WTC11 (cell line): Measurements from ENCODE around the gene NDRG3. TPM values are rescaled to one million over a fixed set of nuclear protein-coding genes. Genes with fewer than 3 reads are reported as not detected.

ENCODE experiments used
- ATAC-seq: fragments of 200-7000 bp; cut with Tn5 transposase; 2 replicates; pipeline ENCODE4 v1.10.0; 2021; ENCODE audit warnings: mild to moderate bottlenecking, moderate library complexity
- CTCF ChIA-PET: fragments of 300-600 bp; sonication (Branson Sonifier 250); formaldehyde crosslinking; loops from one replicate; lab custom pipeline; 2021; ENCODE audit warnings: antibody characterized with exemption; lab: Charles Lee
- POLR2A ChIA-PET: fragments of 350-600 bp; sonication (Branson Sonifier 250); formaldehyde crosslinking; loops from one replicate; lab custom pipeline; 2021; ENCODE audit warnings: antibody characterized with exemption; lab: Charles Lee
- DNase-seq: peaks from one replicate; pipeline ENCODE4 v3.0.0; 2021; ENCODE audit warnings: low spot score
- H3K27ac Mint-ChIP-seq: 2 replicates; pipeline ENCODE4 v1.8.0; 2021; ENCODE audit warnings: mixed read lengths
- H3K27me3 Mint-ChIP-seq: 2 replicates; pipeline ENCODE4 v1.8.0; 2021; ENCODE audit warnings: low read depth, mild to moderate bottlenecking, moderate library complexity, mixed read lengths
- H3K36me3 Mint-ChIP-seq: 2 replicates; pipeline ENCODE4 v1.8.0; 2021; ENCODE audit warnings: mixed read lengths
- H3K4me1 Mint-ChIP-seq: 2 replicates; pipeline ENCODE4 v1.8.0; 2022; ENCODE audit warnings: mixed read lengths
- H3K4me3 Mint-ChIP-seq: 2 replicates; pipeline ENCODE4 v1.8.0; 2021; ENCODE audit warnings: mild to moderate bottlenecking, moderate library complexity, mixed read lengths
- H3K9me3 Mint-ChIP-seq: 2 replicates; pipeline ENCODE4 v1.8.0; 2021; ENCODE audit warnings: mixed read lengths
- AR ChIP-seq: fragments of 250-450 bp; sonication (Bioruptor Pico); IDR thresholded peaks from 2 replicates; pipeline ENCODE4 v1.9.0; 2021; ENCODE audit warnings: mild to moderate bottlenecking
- E2F4 ChIP-seq: sonication (generic); formaldehyde crosslinking; IDR thresholded peaks from 2 replicates; pipeline ENCODE4 v1.8.1; 2022; ENCODE audit warnings: low read depth, mild to moderate bottlenecking, moderate library complexity, missing genetic modification reagents, borderline replicate concordance
- ERG ChIP-seq: fragments of 250-450 bp; sonication (Bioruptor Pico); IDR thresholded peaks from 2 replicates; pipeline ENCODE4 v1.8.0; 2021; ENCODE audit warnings: mild to moderate bottlenecking
- ESRRA ChIP-seq: sonication (generic); formaldehyde crosslinking; IDR thresholded peaks from 2 replicates; pipeline ENCODE4 v1.8.1; 2022; ENCODE audit warnings: mild to moderate bottlenecking, missing genetic modification reagents, borderline replicate concordance
- FOXP1 ChIP-seq: sonication (generic); formaldehyde crosslinking; IDR thresholded peaks from 2 replicates; pipeline ENCODE4 v1.8.0; 2022; ENCODE audit warnings: missing genetic modification reagents, mild to moderate bottlenecking, moderate library complexity, borderline replicate concordance
- HMGXB4 ChIP-seq: sonication (generic); formaldehyde crosslinking; IDR thresholded peaks from 2 replicates; pipeline ENCODE4 v1.8.1; 2023; ENCODE audit warnings: mild to moderate bottlenecking, moderate library complexity, missing genetic modification reagents
- IRF2 ChIP-seq: sonication (generic); formaldehyde crosslinking; IDR thresholded peaks from 2 replicates; pipeline ENCODE4 v1.8.0; 2022; ENCODE audit warnings: low read depth, missing genetic modification reagents, borderline replicate concordance
- JUN ChIP-seq: sonication (generic); formaldehyde crosslinking; IDR thresholded peaks from 2 replicates; pipeline ENCODE4 v1.8.0; 2023; ENCODE audit warnings: mild to moderate bottlenecking, missing genetic modification reagents
- MLX ChIP-seq: sonication (generic); formaldehyde crosslinking; IDR thresholded peaks from 2 replicates; pipeline ENCODE4 v1.8.1; 2023; ENCODE audit warnings: mild to moderate bottlenecking, missing genetic modification reagents, moderate library complexity
- NFYB ChIP-seq: sonication (generic); formaldehyde crosslinking; conservative IDR thresholded peaks from 2 replicates; pipeline ENCODE4 v1.8.0; 2022; ENCODE audit warnings: low read depth, missing genetic modification reagents
- PREB ChIP-seq: sonication (generic); formaldehyde crosslinking; IDR thresholded peaks from 2 replicates; pipeline ENCODE4 v1.8.1; 2022; ENCODE audit warnings: mild to moderate bottlenecking, missing genetic modification reagents, moderate library complexity, borderline replicate concordance
- RORB ChIP-seq: fragments of 250-450 bp; sonication (Bioruptor Pico); IDR thresholded peaks from 2 replicates; pipeline ENCODE4 v1.9.0; 2021; ENCODE audit warnings: mild to moderate bottlenecking
- TEAD1 ChIP-seq: sonication (generic); formaldehyde crosslinking; IDR thresholded peaks from 2 replicates; pipeline ENCODE4 v1.8.0; 2022; ENCODE audit warnings: mild to moderate bottlenecking, missing genetic modification reagents
- ZNF121 ChIP-seq: sonication (generic); formaldehyde crosslinking; IDR thresholded peaks from 2 replicates; pipeline ENCODE4 v1.8.0; 2023; ENCODE audit warnings: missing genetic modification reagents
- ZNF317 ChIP-seq: sonication (generic); formaldehyde crosslinking; IDR thresholded peaks from 2 replicates; pipeline ENCODE4 v1.8.1; 2023; ENCODE audit warnings: low read depth, mild to moderate bottlenecking, moderate library complexity, missing genetic modification reagents, borderline replicate concordance
- ZNF396 ChIP-seq: fragments of 250-450 bp; sonication (Bioruptor Pico); IDR thresholded peaks from 2 replicates; pipeline ENCODE4 v1.8.0; 2021; ENCODE audit warnings: mild to moderate bottlenecking, moderate library complexity, borderline replicate concordance
- ZNF532 ChIP-seq: fragments of 250-450 bp; sonication (Bioruptor Pico); IDR thresholded peaks from 2 replicates; pipeline ENCODE4 v1.9.0; 2021; ENCODE audit warnings: mild to moderate bottlenecking, borderline replicate concordance
- ZNF671 ChIP-seq: fragments of 250-450 bp; sonication (Bioruptor Pico); IDR thresholded peaks from 2 replicates; pipeline ENCODE4 v1.8.0; 2021; ENCODE audit warnings: mild to moderate bottlenecking
- total RNA-seq: library from RNA; stranded (reverse); gene quantifications from 3 replicates; pipeline ENCODE4 v1.2.3, GENCODE V29; 2021

Gene NDRG3
- total RNA-seq, 1 experiment from 2014 or later = 27.0 TPM

GRCh38 chr20:36687850-36688249, 58.0 kb downstream of the NDRG3 start:
- H3K4me3 Mint-ChIP-seq = no peak overlapping the region
- H3K9me3 Mint-ChIP-seq = no peaks in the 10 kb centered on the region
- no peaks in the 10 kb centered on the region for H3K4me1 Mint-ChIP-seq
- ChIA-PET CTCF (interaction anchor here (0.6 kb wide), 1 partner anchor 10 kb away, joined by 5 read pairs; no protein-coding TSS in a partner anchor), POLR2A (no interaction called here)
- no peak for DNase-seq
- TF ChIP-seq HMGXB4 (CRISPR knock-in tag) (no peak), NFYB (CRISPR knock-in tag) (no peak), RORB (CRISPR knock-in tag) (no peak), ZNF671 (no peak), E2F4 (CRISPR knock-in tag) (no peak), JUN (CRISPR knock-in tag) (no peak), IRF2 (CRISPR knock-in tag) (no peak), ZNF396 (CRISPR knock-in tag) (no peak), ZNF532 (CRISPR knock-in tag) (no peak), ZNF121 (no peak), AR (no peak), PREB (CRISPR knock-in tag) (no peak), ESRRA (CRISPR knock-in tag) (no peak), ZNF317 (CRISPR knock-in tag) (no peak), MLX (CRISPR knock-in tag) (no peak), ERG (CRISPR knock-in tag) (no peak), TEAD1 (no peak), FOXP1 (CRISPR knock-in tag) (no peak)
- H3K27me3 Mint-ChIP-seq = no peaks in the 10 kb centered on the region
- H3K36me3 Mint-ChIP-seq = 0 out of 2 replicates have a peak, but pooled peaks cover 3% of the 10 kb centered on the region
- ATAC-seq = no peak
- no peak overlapping the region for H3K27ac Mint-ChIP-seq
